ENCODE measurements around the gene NMB.

The NMB gene

DNA sequence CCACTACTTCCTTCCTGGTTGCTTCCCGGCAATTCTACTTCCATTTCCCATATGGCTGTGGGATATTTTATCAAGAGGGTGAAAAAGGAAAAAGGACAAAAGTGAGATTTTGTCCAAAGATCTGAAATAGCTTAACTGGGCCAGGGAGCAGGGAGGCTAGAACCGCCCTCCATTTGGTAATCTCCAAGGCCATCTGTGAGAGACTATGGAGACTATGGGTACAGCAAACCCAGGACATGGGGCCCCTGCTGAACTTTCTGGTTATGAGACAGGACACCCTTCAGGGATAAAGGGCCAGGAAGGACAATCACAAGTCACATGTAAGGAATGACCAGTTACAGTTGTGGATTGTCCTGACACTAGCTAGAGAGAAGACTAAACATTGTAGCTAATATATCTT lies 32.9 kb downstream of the NMB start:
- POLR2A ChIA-PET, result interaction anchor here (1.8 kb wide), 1 partner anchor 29 kb away, joined by 4 read pairs; the partner anchor contains the start of gene WDR73
- DNase-seq (ENCODE audit: extremely low spot score), result no peak
- no peak for TF ChIP-seq FOXM1 (IDR thresholded peaks at IDR 0.05; ENCODE audit: borderline replicate concordance)
- no peak for TF ChIP-seq TARDBP (IDR thresholded peaks at IDR 0.05)
- TF ChIP-seq SUZ12 (IDR thresholded peaks at IDR 0.05), result no peak
- TF ChIP-seq CTBP1 (IDR thresholded peaks at IDR 0.05; ENCODE audit: borderline replicate concordance), result no peak
- TF ChIP-seq FOXK2 (IDR thresholded peaks at IDR 0.05), result no peak
- no peak for TF ChIP-seq BHLHE40 (IDR thresholded peaks at IDR 0.05; ENCODE audit: borderline replicate concordance)
- no peak for TF ChIP-seq HDGF (IDR thresholded peaks at IDR 0.05; ENCODE audit: borderline replicate concordance)
- TF ChIP-seq L3MBTL2 (conservative IDR thresholded peaks at IDR 0.05), result no peak
- no peak for TF ChIP-seq SP1 (IDR thresholded peaks at IDR 0.05)
- no peak for TF ChIP-seq ZNF384 (IDR thresholded peaks at IDR 0.05)
- no peak for TF ChIP-seq ELF4 (IDR thresholded peaks at IDR 0.05)
- TF ChIP-seq ARNT (IDR thresholded peaks at IDR 0.05), result no peak
- CTCF ChIA-PET, result interaction anchor here (1.2 kb wide), 1 partner anchor 26 kb away, joined by 4 read pairs; no protein-coding TSS in a partner anchor

DNA sequence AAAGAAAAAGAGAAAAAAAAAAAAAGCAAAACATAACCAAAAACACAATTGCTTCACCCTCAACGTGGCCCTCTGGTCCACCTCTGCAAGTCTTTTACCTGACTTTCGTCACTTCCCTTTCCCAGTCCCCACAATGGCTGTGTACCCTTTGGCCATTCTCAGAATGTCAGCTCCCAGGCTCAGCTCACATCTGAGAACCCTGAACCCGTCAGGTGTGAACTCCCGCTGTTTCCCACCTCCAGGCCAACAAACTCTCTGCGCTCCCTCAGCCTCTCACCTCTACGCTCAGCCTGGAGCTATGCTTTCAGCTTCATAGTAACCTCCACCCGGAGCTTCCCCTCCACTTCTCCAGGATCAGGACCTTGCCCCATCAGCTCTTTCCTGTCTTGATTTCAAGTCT lies 33.6 kb downstream of the NMB start:
- TF ChIP-seq FOXM1 (IDR thresholded peaks at IDR 0.05; ENCODE audit: borderline replicate concordance) (no peak), ARNT (IDR thresholded peaks at IDR 0.05) (no peak), LEF1 (IDR thresholded peaks at IDR 0.05; ENCODE audit: borderline replicate concordance) (no peak), NFRKB (IDR thresholded peaks at IDR 0.05) (no peak), FOXK2 (IDR thresholded peaks at IDR 0.05) (no peak)
- ChIA-PET POLR2A (interaction anchor here (1.8 kb wide), 1 partner anchor 30 kb away, joined by 4 read pairs; the partner anchor contains the start of gene WDR73), CTCF (interaction anchor here (1.2 kb wide), 1 partner anchor 25 kb away, joined by 4 read pairs; no protein-coding TSS in a partner anchor)

DNA sequence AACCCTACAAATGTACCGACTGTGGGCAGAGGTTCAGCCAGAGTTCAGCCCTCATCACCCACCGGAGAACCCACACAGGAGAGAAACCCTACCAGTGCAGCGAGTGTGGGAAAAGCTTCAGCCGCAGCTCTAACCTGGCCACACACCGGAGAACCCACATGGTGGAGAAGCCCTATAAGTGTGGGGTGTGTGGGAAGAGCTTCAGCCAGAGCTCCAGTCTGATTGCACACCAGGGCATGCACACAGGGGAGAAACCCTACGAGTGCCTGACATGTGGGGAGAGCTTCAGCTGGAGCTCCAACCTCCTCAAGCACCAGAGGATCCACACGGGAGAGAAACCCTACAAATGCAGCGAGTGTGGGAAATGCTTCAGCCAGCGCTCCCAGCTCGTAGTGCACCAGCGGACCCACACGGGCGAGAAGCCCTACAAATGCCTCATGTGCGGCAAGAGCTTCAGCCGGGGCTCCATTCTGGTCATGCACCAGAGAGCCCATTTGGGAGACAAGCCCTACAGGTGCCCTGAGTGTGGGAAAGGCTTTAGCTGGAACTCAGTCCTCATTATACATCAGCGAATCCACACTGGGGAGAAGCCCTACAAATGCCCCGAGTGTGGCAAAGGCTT lies 36.5 kb downstream of the NMB start:
- TF ChIP-seq FOXA1 (IDR thresholded peaks at IDR 0.05) (no peak), ZNF384 (IDR thresholded peaks at IDR 0.05) (no peak), SUZ12 (IDR thresholded peaks at IDR 0.05) (no peak), ELF4 (IDR thresholded peaks at IDR 0.05) (no peak), NFRKB (IDR thresholded peaks at IDR 0.05) (no peak), L3MBTL2 (conservative IDR thresholded peaks at IDR 0.05) (no peak), FOXK2 (IDR thresholded peaks at IDR 0.05) (no peak), BHLHE40 (IDR thresholded peaks at IDR 0.05; ENCODE audit: borderline replicate concordance) (no peak), TARDBP (IDR thresholded peaks at IDR 0.05) (no peak), ARNT (IDR thresholded peaks at IDR 0.05) (no peak), HDGF (IDR thresholded peaks at IDR 0.05; ENCODE audit: borderline replicate concordance) (no peak), SP1 (IDR thresholded peaks at IDR 0.05) (no peak), FOXM1 (IDR thresholded peaks at IDR 0.05; ENCODE audit: borderline replicate concordance) (no peak), CTBP1 (IDR thresholded peaks at IDR 0.05; ENCODE audit: borderline replicate concordance) (no peak), LEF1 (IDR thresholded peaks at IDR 0.05; ENCODE audit: borderline replicate concordance) (no peak)
- TF ChIP-seq, protein P1, sequence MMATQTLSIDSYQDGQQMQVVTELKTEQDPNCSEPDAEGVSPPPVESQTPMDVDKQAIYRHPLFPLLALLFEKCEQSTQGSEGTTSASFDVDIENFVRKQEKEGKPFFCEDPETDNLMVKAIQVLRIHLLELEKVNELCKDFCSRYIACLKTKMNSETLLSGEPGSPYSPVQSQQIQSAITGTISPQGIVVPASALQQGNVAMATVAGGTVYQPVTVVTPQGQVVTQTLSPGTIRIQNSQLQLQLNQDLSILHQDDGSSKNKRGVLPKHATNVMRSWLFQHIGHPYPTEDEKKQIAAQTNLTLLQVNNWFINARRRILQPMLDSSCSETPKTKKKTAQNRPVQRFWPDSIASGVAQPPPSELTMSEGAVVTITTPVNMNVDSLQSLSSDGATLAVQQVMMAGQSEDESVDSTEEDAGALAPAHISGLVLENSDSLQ (IDR thresholded peaks at IDR 0.05), result no peak
- POLR2A ChIA-PET, result interaction anchor here (1.4 kb wide), 1 partner anchor 10 kb away, joined by 9 read pairs; no protein-coding TSS in a partner anchor
- CTCF ChIA-PET, result interaction anchor here (1.4 kb wide), 1 partner anchor 23 kb away, joined by 5 read pairs; no protein-coding TSS in a partner anchor

More for the DNA sequence above, 33.6 kb downstream of the NMB start:
- DNase-seq (ENCODE audit: extremely low spot score), result no peak

DNA sequence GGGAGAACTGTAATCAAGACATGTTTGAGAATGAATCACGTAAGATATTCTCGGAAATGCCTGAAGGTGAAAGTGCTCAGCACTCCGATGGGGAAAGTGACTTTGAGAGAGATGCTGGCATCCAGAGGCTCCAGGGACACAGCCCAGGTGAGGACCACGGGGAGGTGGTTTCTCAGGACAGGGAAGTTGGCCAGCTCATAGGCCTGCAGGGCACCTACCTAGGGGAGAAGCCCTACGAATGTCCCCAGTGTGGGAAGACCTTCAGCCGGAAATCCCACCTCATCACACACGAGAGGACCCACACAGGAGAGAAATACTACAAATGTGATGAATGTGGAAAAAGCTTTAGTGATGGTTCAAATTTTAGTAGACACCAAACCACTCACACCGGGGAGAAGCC lies 37.4 kb downstream of the NMB start:
- no peak for TF ChIP-seq SUZ12 (IDR thresholded peaks at IDR 0.05)
- TF ChIP-seq BHLHE40 (IDR thresholded peaks at IDR 0.05; ENCODE audit: borderline replicate concordance), result no peak
- no peak for TF ChIP-seq SP1 (IDR thresholded peaks at IDR 0.05)
- no peak for TF ChIP-seq FOXA1 (IDR thresholded peaks at IDR 0.05)
- no peak for TF ChIP-seq CTBP1 (IDR thresholded peaks at IDR 0.05; ENCODE audit: borderline replicate concordance)
- no peak for TF ChIP-seq ELF4 (IDR thresholded peaks at IDR 0.05)
- no peak for TF ChIP-seq ZNF384 (IDR thresholded peaks at IDR 0.05)
- no peak for TF ChIP-seq LEF1 (IDR thresholded peaks at IDR 0.05; ENCODE audit: borderline replicate concordance)
- no peak for TF ChIP-seq FOXM1 (IDR thresholded peaks at IDR 0.05; ENCODE audit: borderline replicate concordance)
- TF ChIP-seq L3MBTL2 (conservative IDR thresholded peaks at IDR 0.05), result no peak
- no peak for TF ChIP-seq TARDBP (IDR thresholded peaks at IDR 0.05)
- TF ChIP-seq FOXK2 (IDR thresholded peaks at IDR 0.05), result no peak
- no peak for TF ChIP-seq HDGF (IDR thresholded peaks at IDR 0.05; ENCODE audit: borderline replicate concordance)
- TF ChIP-seq ARNT (IDR thresholded peaks at IDR 0.05), result no peak
- TF ChIP-seq, protein P1 (IDR thresholded peaks at IDR 0.05), result no peak
- TF ChIP-seq NFRKB (IDR thresholded peaks at IDR 0.05), result no peak
- CTCF ChIA-PET, result interaction anchor here (1.4 kb wide), 1 partner anchor 22 kb away, joined by 5 read pairs; no protein-coding TSS in a partner anchor
- no peak for DNase-seq (ENCODE audit: extremely low spot score)
- POLR2A ChIA-PET, result interaction anchor here (1.4 kb wide), 1 partner anchor 11 kb away, joined by 9 read pairs; no protein-coding TSS in a partner anchor

More for the DNA sequence above, 36.5 kb downstream of the NMB start:
- DNase-seq (ENCODE audit: extremely low spot score), result no peak

DNA sequence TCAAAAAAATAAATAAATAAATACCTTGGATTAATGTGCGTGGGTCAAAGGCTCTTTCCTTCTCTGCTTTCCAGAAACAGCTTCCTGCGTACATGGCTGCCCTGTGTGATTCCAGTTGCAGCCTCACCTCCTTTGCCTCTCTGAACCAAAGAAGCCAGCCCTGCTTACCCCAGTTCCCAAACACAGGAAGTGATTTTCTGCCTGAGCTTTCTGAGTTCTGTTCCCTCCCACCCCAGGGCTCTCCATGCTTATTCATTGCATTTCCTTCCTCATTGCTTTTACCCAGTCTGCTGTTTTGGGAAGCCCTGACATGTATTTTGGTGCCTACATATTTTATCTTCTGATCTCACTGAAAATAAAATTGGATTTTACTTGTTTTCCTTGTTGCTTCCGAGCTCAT lies 41.8 kb downstream of the NMB start:
- CTCF ChIA-PET, result no interaction called here
- no peak for TF ChIP-seq HDGF (IDR thresholded peaks at IDR 0.05; ENCODE audit: borderline replicate concordance)
- POLR2A ChIA-PET, result interaction anchor here (0.8 kb wide), 1 partner anchor 15 kb away, joined by 4 read pairs; no protein-coding TSS in a partner anchor
- DNase-seq (ENCODE audit: extremely low spot score), result no peak

DNA sequence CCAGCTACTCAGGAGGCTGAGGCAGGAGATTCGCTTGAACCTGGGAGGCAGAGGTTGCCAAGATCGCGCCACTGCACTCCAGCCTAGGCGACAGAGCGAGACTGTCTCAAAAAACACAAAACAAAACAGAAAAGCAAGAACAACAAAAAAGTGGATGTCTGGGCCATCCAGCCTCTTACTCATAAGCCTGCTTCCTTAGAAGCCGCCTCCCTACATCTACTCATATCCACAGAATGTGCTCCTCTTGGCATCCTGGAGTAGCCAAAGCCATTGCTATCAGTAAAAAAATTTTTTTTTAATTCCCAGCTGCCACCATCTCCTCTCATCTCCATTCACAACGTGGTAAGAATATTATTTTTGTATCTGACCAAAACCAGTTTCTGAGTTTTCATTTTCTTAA lies 46.4 kb downstream of the NMB start:
- CTCF ChIA-PET, result no interaction called here
- TF ChIP-seq FOXK2 (IDR thresholded peaks at IDR 0.05) (no peak), ZNF384 (IDR thresholded peaks at IDR 0.05) (no peak), LEF1 (IDR thresholded peaks at IDR 0.05; ENCODE audit: borderline replicate concordance) (no peak), CTBP1 (IDR thresholded peaks at IDR 0.05; ENCODE audit: borderline replicate concordance) (no peak), NFRKB (IDR thresholded peaks at IDR 0.05) (no peak)
- DNase-seq (ENCODE audit: extremely low spot score), result no peak
- POLR2A ChIA-PET, result no interaction called here

Measured in HEK293T (cell line).